Adrenal gland (tissue), 12 donors: ENCODE results near the gene ADISSP. TPM values are rescaled to one million over a fixed set of nuclear protein-coding genes. Genes with fewer than 3 reads are reported as not detected.

Experiments
- DNase-seq, 7 donors: peaks; one replicate each; pipeline ENCODE4 v3.0.0-alpha.2; 2019 to 2020
- H3K27ac ChIP-seq, 5 donors: fragments of 200-600 bp; sonication (generic) in 4 of 5; 1 replicate in 3 of 5; 2 replicates in 2 of 5; pipeline versions ENCODE4 v1.5.1 to v1.8.0; 2016 to 2020; ENCODE audit warnings: mild to moderate bottlenecking in 1 of 5
- H3K27me3 ChIP-seq: fragments of 200-600 bp; 2 replicates; pipeline ENCODE4 v1.8.0; 2021
- H3K36me3 ChIP-seq, 2 donors: fragments of 200-600 bp; replicated peaks in 1 of 2; 1 replicate in 1 of 2; 2 replicates in 1 of 2; pipeline versions ENCODE4 v1.5.1 to v1.8.0; 2018 to 2022
- H3K4me1 ChIP-seq, 2 donors: fragments of 200-600 bp; replicated peaks in 1 of 2; 1 replicate in 1 of 2; 2 replicates in 1 of 2; pipeline versions ENCODE4 v1.5.1 to v1.8.0; 2018 to 2021
- H3K4me3 ChIP-seq, 4 donors: fragments of 200-600 bp; sonication (generic) in 3 of 4; one replicate each; pipeline ENCODE4 v1.5.1; 2016 to 2018
- H3K9me3 ChIP-seq, 3 donors: fragments of 200-600 bp; sonication (generic) in 1 of 3; replicated peaks in 1 of 3; 1 replicate in 2 of 3; 2 replicates in 1 of 3; pipeline versions ENCODE4 v1.5.1 to v1.8.0; 2016 to 2021
- CTCF ChIP-seq, 6 experiments: fragments of 450-650 bp in 4 of 6; fragments of 200-600 bp in 2 of 6; sonication (generic) in 1 of 6; IDR thresholded peaks; 1 replicate in 5 of 6; 2 replicates in 1 of 6; pipeline versions ENCODE4 v1.5.1 to v1.8.0; 2016 to 2021; ENCODE audit warnings: antibody characterized with exemption in 6 of 6, mild to moderate bottlenecking in 2 of 6, moderate library complexity in 1 of 6
- POLR2A ChIP-seq, 2 donors: fragments of 450-650 bp; IDR thresholded peaks; one replicate each; pipeline ENCODE4 v1.6.1; 2017; ENCODE audit warnings: antibody characterized with exemption in 2 of 2, mild to moderate bottlenecking in 2 of 2, moderate library complexity in 1 of 2
- WGBS, 4 donors: extraction: QIAGEN DNeasy Blood & Tissue Kit in 2 of 4; methylation state at CpG; one replicate each; pipeline versions ENCODE4 v1.1.5 to v1.1.7; 2013 to 2017; 5-methylcytosine and 5-hydroxymethylcytosine counted together
- intact Hi-C, 2 donors: fragments of 100-400 bp; cut with DNase I; formaldehyde crosslinking; loops; one replicate each; pipeline versions ENCODE4 v1.14.1 to v1.15.0; 2022 to 2023
- polyA plus RNA-seq, 3 donors: library from polyadenylated mRNA; stranded (reverse); fragments of 200-250 nt in 2 of 3; fragments of 350-450 nt in 1 of 3; fragmentation: Illumina TruSeq in 1 of 3; extraction: RNeasy Lipid Tissue Mini Kit (QIAGEN cat#74804) in 1 of 3; gene quantifications; one replicate each; pipeline ENCODE4 v1.2.3, GENCODE V29; 2013 to 2014
- total RNA-seq, 9 donors: library from RNA; depleted of rRNA in 4 of 9; stranded (reverse); fragments of >200 nt in 4 of 9; fragments of 120-200 nt in 1 of 9; fragmentation: NEBNext Ultra II Directional in 1 of 9; extraction: Animal tissue kit (Norgen Biotek cat#: 25700) in 1 of 9; gene quantifications; one replicate each; pipeline versions ENCODE4 v1.1.0 to v1.2.4, GENCODE V29; 2013 to 2023
- donor health status: healthy with polysubstance abuse.
- donor health status: Bipolar disorder and iron deficiency.
- donor health status: DM: yes; HTN: yes; CAD: no.
- donor health status: DM: no; HTN: no; CAD: no.
- donor health status: DM: no; HTN: no; CAD: no.
- donor health status: DM: yes; HTN: yes; CAD: no.

Gene ADISSP
- total and polyA plus RNA-seq, 12 donors = 4.4 to 42.1 (median 24.5) TPM

- intact Hi-C loops = no loop called here
- Histone ChIP-seq H3K27me3 (peaks cover 6% of the 10 kb centered on the region), H3K36me3 (no peaks in the 10 kb centered on the region), H3K4me3 (no peak overlapping the region), H3K4me1 (no peaks in the 10 kb centered on the region), H3K27ac (peak overlapping the region in 1 of 5 donors; percentile 48), H3K9me3 (no peaks in the 10 kb centered on the region)
- TF ChIP-seq CTCF (IDR thresholded peaks at IDR 0.05) = no peak
- no peak for DNase-seq
- 80 to 93% (median 89%) methylated on average over 2 to 16 of the region's 16 CpGs for WGBS, 4 donors
Measured at GRCh38 chr20:3731944-3732326, 35.6 kb downstream of the ADISSP start.

GRCh38 chr20:3730803-3731672 lies 36.5 kb downstream of the ADISSP start:
- H3K27ac ChIP-seq = no peak overlapping the region
- no peaks in the 10 kb centered on the region for H3K36me3 ChIP-seq
- WGBS, 4 donors = 79 to 88% (median 87%) methylated on average over 11 to 12 of the region's 12 CpGs
- H3K4me1 ChIP-seq = no peaks in the 10 kb centered on the region
- TF ChIP-seq POLR2A (IDR thresholded peaks at IDR 0.05) (no peak), CTCF (IDR thresholded peaks at IDR 0.05) (no peak)
- no peak overlapping the region for H3K4me3 ChIP-seq
- intact Hi-C loops = no loop called here
- H3K9me3 ChIP-seq = no peaks in the 10 kb centered on the region
- peaks cover 6% of the 10 kb centered on the region for H3K27me3 ChIP-seq
- no peak for DNase-seq

GRCh38 chr20:3729811-3730540 lies 37.6 kb downstream of the ADISSP start:
- no peak for DNase-seq
- WGBS, 4 donors = 65 to 76% (median 72%) methylated on average over 6 to 8 of the region's 8 CpGs
- intact Hi-C loops = no loop called here
- Histone ChIP-seq H3K27ac (no peak overlapping the region), H3K4me1 (no peaks in the 10 kb centered on the region), H3K36me3 (no peaks in the 10 kb centered on the region), H3K27me3 (peaks cover 6% of the 10 kb centered on the region), H3K9me3 (no peaks in the 10 kb centered on the region), H3K4me3 (no peak overlapping the region)
- no peak for TF ChIP-seq CTCF (IDR thresholded peaks at IDR 0.05)
- no peak for TF ChIP-seq POLR2A (IDR thresholded peaks at IDR 0.05)

GRCh38 chr20:3729378-3729777 lies 38.2 kb downstream of the ADISSP start:
- TF ChIP-seq POLR2A (IDR thresholded peaks at IDR 0.05) (no peak), CTCF (IDR thresholded peaks at IDR 0.05) (no peak)
- H3K4me3 ChIP-seq = no peak overlapping the region

More at GRCh38 chr20:3729378-3729777, 38.2 kb downstream of the ADISSP start:
- Histone ChIP-seq H3K36me3 (no peaks in the 10 kb centered on the region), H3K4me1 (no peaks in the 10 kb centered on the region), H3K27ac (no peak overlapping the region), H3K27me3 (peaks cover 6% of the 10 kb centered on the region), H3K9me3 (no peaks in the 10 kb centered on the region)
- 79 to 95% (median 84%) methylated on average over 5 to 6 of the region's 6 CpGs for WGBS, 4 donors
- DNase-seq = no peak
- intact Hi-C loops = no loop called here
